HS-27A (cell line): Measurements from ENCODE around the gene AP2A1.

Experiments
- DNase-seq: peaks from one replicate; pipeline ENCODE4 v3.0.0-alpha.2; 2012; ENCODE audit warnings: low read depth, missing footprints

The AP2A1 gene

DNA sequence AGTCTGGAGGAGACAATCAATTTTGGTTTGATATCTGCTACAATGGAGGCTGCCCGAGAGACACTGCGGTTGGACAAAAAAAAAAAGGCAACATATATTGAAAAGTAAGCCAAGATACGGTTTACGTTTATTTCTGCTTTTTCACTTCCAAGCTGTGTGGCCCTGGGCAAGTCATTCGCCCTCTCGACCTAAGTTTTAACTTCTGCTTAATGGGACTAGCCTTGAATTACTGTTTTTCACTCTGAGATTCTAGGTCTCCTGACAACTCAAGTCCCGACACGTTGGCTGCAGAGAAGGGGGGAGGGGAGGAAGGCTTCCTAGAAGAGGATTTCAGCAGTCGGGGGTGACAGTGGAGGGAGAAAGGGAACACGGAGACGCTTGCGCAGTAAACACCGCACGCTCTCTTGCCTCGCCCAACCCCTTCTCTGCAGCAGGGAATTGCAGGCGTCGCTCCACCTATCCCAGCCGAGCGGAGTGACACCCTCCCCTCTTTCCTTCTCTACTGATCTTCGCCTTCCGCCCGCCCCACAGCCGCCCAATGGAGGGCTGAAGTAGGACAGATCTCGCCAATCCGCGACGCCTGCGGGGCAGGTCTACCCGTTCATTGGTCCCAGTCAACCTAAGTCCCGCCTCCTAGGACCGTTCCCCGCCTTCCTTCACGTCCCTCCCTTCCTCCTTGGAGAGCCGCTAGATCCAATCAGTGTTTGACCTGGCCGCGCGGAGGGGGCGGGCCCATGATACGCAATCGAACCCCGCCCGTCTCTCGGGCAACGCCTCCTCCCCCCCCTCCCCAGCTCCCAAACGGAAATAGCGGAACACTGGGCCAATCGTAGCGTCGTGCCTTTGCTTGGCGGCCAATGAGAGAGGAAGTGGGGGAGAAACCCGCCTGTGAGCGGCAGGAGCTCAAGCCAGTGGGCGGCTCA lies 533 bp upstream of the AP2A1 start:
- DNase-seq: peak; percentile 100

DNA sequence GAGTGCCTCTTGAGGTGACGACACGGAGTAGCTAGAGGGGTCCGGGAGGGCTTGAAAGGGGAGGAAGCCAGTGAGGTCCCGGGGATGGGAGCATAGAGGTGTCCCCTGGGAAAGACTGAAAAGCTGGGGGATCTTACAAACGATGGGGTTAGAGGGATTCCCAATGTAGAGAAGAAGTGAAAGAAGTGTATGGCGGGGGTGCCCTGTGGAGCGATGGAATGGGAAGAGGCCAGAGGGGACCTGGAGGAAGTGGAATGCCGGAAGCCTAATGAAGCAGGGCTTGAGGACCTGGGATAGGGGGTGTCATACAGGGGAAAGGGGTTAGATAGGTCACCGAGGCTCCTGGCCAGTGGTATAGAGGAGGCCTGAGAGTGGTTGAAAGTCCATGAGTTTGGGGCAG lies 580 bp downstream of the AP2A1 start:
- DNase-seq: no peak

DNA sequence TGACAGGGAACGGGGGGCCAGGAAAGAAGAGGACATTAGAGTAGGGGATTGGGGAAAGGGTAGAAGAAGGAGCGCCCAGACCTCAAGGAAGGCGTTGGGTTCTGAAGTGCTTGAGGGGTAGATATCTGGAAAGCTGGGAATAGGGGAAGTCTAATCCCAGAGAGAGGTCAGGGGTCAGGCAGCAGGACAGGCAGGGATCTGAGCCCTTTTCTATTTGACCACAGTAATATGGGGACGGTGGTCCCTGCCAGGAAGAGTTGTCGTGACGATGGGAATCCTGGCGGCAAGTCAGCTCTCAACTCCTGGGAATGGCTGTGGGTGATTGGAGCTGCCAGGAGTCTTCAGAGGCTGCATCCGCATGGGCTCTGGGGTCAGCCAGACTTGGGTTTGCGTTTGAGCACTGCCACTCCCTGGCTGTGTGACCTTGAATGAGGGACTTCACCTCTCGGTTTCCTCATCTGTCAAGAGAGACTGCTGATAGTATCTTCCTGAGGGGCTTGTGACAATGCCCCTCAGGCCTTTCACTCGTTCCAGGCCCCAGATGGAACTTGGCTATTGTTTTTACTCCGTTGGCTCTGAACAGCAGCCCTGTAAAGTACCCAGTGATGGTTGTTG lies 1.3 kb downstream of the AP2A1 start:
- no peak for DNase-seq

DNA sequence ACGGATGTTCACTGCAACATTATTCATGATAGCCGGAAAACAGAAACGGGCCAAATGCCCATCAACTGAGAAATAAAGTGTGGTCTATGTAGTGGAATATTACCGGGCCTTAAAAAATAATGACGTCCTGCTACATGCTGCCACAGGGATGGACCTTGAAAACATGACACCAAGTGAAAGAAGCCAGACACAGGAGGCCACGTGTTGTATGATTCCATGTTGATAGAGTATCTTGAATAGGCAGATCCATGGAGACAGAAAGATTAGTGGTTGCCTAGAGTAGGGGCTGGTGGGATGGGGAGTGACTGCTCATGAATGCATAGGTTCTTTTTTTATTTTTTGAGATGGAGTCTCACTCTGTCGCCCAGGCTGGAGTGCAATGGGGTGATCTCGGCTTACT lies 3.7 kb downstream of the AP2A1 start:
- no peak for DNase-seq

DNA sequence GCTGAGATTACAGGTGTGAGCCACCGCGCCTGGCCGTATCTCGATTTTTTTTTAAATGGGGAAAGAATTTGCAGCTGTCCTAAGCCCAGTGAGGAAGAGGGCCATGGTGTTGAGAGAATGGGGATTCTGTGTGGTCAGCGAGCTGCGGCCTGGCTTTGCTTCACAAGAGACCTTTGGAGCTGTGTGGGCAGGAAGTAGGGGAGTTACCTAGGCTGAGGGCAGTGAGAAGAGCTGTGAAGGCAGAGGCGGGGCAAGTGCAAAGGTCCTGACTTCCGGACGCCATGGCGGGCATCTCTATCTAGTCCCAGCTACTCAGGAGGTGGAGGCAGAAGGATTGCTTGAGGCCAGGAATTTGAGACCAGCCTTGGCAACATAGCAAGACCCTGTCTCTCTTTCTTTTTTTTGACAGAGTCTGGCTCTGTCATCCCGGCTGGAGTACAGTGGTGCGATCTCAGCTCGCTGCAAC lies 4.9 kb downstream of the AP2A1 start:
- DNase-seq: no peak

DNA sequence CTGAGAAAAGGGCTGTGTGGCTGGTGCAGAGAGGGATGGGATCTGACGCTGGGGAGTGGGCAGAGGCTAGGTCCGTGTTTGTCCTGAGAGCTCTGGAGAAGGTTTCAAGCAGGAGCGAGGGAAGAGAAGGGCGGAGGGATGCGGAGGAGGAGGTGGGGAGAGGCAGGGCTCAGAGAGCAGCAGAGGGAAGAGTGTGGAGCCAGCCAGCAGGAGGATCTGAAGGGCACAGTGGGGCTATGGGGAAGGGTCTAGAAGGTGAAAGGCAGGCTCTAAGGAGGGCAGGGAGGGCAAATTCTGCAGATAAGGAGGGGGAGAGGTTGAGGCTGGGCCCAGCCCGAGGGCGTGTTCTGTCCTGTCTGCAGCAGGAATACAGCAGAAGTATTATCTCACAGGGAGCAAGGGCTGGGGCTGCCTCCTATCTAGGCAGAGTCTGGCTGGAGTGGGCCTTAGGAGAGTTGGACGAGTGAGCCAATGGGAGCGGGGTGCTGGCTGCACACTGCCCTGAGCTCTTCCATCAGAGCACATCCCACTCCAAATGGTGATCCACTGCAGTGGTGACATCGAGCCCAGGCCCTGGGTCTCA lies 6.1 kb downstream of the AP2A1 start:
- DNase-seq: no peak

DNA sequence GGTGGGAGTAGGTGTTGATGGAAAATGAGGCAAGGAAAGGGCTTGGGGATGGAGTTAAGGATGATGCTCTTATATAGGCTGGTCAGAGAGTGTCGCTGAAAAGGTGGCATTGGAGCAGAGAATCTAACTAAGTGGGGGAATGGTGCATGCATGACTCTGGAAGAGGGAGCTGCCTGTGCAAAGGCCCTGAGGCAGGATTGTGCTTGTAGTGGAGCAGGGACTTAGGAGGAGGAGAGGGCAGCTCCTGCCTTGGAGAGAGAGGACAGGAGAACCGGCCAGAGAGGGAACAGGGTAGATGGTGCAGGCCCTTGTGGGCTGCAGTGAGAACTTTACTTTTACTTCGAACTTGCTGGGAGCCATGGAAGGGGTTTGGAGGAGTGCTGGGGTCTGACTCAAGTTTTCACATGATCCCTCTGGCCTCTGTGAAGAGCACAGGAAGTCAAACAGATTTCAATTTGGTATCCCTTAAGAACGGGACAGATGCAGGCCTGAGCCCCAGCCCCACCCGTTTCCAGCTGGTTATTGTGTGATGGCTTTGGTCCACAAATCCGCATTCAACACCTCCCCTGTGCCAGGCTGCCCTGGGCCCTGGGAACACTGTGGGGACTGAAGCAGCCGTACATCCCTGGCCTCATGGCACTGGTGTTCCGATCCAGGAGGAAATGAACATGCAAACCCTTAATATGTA lies 7.0 kb downstream of the AP2A1 start:
- DNase-seq: no peak

DNA sequence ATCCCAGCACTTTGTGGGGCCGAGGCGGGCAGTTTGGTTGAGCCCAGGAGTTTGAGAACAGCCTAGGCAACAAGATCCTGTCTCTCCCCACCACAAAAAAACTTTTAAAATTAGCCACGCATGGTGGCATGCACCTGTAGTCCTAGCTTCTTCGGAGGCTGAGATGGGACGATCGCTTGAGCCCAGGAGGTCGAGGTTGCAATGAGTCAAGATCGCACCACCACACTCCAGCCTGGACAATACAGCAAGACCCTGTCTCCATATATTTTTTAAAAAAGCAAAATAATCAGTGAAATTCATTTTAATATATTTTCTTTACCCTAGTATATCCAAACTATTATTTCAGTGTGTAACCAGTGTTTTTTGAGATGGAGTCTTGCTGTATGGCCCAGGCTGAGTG lies 8.2 kb downstream of the AP2A1 start:
- no peak for DNase-seq

DNA sequence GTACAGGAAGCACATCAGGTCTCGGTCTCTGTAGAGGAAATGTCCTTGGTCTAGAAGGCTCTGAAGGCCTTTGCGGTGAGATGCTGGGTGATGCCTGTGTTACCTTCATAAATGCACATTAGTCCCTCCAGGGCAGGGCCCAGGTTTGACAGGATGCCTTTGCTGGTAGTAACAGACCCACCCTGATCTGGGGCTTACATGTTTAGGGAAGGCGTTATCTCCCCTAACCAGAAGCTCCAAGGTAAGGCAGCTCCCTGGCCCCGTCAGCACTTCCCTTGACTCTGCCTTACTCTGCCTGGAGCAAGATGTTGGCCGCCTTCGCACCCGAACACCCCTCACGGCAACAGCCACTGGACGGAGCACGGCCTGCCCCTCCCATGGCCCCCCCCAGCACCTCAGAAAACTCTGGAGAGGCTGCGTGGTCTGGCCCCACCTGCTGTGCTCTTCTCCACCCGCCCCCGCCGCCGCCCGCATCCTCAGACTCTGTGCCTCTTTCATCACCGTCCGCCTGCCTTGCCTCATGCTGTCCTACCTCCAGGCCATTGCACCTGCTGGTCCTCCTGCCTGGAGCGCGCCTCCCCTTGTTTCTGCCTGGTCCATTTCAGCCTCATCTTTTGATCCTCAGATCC lies 9.1 kb downstream of the AP2A1 start:
- no peak for DNase-seq

DNA sequence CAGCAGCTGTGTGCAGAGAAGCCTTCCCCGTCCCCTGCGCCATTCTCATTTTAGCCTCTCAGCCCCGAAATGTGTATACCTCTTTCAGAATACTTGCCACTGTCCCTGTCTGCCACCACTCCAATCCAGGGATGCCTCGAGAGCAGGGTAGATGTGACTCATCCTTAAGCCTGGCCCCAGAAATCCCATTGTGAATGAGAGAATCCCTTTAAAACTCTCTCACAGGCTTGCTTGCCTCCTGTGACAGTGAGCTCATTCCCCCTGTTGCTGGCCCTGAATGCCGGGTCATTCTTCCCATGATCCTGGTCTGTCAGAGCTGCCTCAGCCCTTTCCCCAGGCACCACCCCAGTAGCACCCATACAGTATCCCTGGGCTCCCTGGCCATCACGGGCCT lies 9.6 kb downstream of the AP2A1 start:
- no peak for DNase-seq

DNA sequence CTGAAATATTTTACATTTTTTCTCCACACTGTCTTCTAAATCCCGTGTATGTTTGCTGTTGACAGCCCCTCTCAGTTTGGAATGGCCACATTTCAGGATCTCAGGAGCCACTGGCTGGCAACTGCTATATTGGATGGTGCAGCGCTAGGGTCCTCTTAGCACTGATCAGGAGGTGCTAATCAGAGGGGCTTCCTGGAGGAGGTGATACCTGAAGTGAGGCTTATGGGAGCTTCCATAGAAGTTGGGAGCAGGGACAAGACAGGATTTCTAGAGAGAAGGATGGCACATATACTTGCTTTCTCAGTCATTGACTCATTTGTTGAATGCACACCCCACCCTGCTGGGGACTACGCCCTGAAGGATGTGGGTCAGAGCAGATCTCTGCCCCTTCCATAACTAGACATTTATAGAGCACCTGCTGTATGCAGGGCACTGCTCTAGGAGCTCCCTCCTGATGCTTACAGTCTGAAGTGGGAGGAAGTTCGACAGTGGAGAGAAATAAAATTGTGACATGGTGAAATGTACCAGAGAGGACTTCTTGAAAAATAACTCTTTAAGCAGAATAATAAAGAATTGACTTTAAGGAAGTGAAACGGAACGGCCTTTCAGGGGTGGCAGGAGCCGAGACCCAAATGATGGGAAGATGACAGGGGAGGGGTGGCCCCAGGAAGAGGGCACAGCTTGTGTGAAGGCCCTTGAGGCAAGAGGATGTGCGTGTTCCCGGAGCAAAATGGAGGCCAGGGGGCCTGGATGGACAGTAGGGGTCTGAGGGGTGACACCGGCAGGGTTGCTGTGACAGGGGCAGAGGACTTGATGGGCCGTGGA lies 13.1 kb downstream of the AP2A1 start:
- no peak for DNase-seq

DNA sequence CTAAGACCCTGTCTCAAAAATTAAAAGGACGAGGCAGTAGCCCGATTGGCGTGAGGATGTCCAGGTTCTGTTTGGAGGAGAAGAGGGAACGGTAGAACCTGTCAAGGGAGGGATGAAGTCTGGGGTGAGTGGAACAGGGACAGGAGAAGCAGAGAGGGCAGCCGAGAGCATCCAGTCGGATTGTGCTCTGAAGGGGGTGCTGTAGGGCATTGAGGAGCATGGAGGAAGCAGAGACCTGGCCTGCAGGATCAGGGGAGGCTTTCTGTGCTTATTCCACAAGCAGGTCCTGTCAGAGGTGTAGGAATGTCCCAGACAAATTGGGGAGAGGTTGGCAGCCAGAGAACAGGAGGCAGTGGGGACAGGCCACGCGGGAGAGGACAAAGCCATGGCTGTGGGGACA lies 14.1 kb downstream of the AP2A1 start:
- no peak for DNase-seq

DNA sequence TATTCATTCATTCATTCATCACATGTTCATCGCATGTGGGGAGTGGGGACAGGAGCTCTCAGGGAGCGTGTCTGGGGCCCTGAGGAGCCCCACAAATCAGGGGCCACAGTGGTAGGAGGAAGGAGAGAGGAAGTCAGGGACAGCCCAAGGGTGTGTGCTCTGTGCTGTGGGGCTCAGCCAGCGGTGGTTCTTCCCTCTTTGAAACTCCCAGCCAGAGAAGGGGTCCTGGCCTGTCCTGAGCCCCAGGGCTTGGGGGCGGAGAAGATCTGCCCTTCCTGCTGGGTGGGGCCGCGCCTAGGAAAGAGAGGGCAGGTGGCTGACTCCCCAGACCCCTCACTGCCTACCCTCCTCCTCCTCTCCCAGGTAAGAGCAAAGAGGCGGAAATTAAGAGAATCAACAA lies 14.6 kb downstream of the AP2A1 start:
- no peak for DNase-seq

DNA sequence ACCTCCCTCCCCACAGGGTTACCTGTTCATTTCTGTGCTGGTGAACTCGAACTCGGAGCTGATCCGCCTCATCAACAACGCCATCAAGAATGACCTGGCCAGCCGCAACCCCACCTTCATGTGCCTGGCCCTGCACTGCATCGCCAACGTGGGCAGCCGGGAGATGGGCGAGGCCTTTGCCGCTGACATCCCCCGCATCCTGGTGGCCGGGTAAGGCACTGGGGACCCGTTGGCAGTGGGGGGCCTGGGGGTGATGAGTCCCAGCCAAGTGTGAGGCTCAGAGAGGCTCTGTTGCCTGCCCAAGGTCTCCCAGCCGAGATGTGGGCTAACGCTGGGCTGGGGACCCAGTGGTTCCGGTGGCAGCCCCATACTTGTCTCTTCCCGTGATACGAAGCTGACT lies 15.7 kb downstream of the AP2A1 start:
- no peak for DNase-seq

DNA sequence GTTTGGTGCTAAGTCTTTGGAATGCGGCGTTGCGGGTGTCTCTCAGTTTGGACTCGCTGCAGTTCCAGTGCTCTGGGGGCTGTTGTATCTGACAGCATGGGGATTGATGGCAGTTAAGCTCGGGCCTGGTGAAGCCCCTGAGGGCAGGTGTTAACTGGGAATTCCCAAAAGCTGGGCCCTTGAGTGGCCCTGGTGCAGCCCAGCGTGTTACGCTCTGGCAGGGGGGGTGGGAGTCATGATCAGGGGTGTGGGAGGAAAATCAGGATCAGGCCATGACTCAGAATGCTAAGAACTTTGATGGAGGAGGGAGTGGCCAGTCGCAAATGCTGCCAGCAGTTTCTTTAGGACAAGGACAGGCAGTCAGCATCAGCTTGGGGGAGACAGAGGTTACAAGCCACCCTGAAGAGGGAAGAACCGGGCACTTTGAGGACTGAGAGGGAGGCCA lies 19.6 kb downstream of the AP2A1 start:
- DNase-seq: no peak

DNA sequence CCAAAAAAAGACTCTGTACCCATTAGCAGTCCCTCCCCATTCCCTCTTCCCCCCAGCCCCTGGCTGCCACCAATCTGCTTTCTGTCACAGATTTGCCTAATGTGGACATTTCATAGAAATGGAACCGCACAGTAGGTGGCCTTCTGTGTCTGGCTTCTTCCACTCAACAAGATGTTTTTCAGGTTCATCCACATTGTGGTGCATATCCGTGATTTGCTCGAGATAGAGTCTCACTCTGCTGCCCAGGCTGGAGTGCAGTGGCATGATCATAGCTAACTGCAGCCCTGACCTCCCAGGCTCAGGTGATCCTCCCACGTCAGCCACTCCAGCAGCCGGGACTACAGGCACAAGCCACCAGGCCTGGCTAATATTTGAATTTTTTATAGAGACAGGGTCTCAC lies 20.9 kb downstream of the AP2A1 start:
- DNase-seq: no peak

DNA sequence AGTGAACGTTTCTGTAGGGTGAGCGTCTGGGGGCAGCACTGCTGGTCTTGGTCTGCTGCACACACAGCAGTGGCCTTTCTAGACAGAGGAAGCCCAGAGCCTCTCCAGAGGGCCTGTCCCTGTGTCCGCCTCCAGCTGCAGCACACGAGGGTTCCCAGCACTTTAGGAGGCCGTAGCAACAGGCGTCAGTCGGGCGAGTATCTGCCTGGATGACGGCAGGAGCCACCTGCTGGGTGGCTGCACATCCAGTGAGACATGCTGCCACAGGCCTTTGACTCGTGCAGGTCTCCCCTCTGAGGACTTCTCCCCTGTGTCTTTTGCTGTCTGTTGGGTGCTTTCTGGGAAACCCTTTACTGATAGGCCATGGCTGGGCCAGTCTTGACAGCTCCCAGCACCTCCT lies 22.1 kb downstream of the AP2A1 start:
- DNase-seq: no peak

DNA sequence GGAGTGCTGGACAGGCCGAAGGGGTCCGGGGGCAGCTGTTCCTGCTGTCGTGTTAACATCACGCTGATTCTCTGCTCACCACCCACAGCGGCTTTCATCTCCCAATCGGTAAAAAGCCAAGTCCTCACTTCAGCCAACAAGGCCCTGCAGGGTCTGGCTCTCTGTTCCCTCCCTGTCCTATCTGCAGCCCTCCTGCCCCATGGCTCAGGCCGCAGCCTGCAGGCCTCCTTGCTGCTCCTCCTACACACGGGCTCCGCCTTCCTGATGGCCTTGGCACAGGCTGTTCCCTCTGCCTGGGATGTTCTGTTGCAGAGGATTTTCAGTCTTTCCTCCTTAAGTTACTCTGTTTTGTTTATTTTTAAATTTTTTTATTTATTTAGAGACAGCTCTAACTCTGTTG lies 24.1 kb downstream of the AP2A1 start:
- no peak for DNase-seq

DNA sequence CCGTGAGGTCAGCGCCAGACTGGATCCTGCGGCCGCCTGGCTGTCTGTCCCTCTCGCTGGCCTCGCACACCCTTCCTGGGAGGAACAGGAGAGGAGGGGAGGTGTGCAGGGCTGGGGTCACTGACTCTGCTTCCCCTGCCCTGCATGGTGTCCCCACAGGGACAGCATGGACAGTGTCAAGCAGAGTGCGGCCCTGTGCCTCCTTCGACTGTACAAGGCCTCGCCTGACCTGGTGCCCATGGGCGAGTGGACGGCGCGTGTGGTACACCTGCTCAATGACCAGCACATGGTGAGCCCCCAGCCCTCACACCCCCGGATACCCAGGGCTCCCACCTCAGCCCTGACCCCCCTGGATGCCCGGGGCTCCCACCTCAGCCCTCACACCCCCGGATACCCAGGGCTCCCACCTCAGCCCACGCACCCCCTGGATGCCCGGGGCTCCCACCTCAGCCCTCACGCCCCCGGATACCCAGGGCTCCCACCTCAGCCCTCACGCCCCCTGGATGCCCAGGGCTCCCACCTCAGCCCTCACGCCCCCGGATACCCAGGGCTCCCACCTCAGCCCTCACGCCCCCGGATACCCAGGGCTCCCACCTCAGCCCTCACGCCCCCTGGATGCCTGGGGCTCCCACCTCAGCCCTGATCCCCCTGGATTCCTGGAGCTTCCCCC lies 25.1 kb downstream of the AP2A1 start:
- no peak for DNase-seq

DNA sequence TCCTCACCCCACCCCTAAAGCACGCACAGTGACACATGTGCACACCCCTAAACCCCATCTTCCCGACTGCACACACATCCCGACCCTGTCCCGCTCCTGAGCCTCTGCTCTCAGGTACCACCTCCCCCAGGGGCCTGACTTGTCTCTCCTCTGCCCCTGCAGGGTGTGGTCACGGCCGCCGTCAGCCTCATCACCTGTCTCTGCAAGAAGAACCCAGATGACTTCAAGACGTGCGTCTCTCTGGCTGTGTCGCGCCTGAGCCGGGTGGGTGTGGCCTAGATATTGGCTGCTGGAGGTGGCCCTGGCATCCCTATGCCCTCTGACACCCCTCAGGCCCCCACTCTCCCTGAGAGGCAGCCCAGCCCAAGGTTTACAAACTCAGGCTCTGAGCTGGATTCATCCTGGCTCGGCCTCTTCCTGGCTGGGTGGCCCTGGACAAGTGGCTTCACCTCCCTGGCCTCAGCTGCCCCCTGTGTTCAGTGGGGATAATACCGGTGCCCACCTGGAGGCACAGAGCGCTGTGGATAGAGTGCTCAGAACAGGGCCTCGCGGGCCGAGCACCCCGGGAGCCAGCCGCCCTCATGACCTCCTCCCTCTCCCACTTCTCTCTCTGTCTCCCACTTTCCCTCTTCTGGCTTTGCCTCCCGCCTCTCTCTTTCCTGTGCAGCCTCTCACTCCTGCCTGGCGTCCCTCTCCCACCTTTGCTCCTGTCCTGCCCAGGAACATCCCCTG lies 26.2 kb downstream of the AP2A1 start:
- DNase-seq: no peak
